ENCODE data around the gene SLC35B1. TPM values are rescaled to one million over a fixed set of nuclear protein-coding genes. Genes with fewer than 3 reads are reported as not detected.

Gene SLC35B1
- total RNA-seq, 2 experiments from 2014 or later = 51.2 to 51.4 TPM

DNA sequence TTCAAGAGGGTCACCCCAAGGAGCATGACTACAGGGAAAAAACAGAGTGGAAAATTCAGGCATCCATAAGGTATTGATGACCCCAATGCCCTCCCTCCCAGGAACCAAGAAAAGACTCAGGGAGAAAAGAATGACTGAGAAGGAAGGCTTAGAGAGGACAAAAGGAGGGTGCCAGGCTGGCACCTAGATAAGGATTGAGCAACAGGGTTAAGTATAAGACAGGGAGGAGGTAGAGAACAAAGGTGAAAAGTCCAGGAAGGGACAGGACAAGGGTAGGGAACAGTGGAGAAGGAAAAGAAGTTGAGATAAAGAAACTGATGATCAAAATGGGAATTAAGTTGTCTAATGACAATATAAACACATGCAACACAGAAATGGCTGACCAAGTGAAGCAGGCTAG lies 2.5 kb downstream of the SLC35B1 start:
- no peak for DNase-seq (ENCODE audit: low spot score)
- BruUV-seq (replicated peaks) = no TSS peak
- peaks cover 59% of the 10 kb centered on the region for H3K36me3 ChIP-seq (ENCODE audit: insufficient read depth, low read length)
- H3K4me2 ChIP-seq (ENCODE audit: low read length) = no peak overlapping the region
- H3K4me1 ChIP-seq (ENCODE audit: insufficient read depth, low read length, poor library complexity, severe bottlenecking) = peaks cover 19% of the 10 kb centered on the region
- no peaks in the 10 kb centered on the region for H4K20me1 ChIP-seq (ENCODE audit: insufficient read depth, low read length)
- no peaks in the 10 kb centered on the region for H3K9me3 ChIP-seq (ENCODE audit: low read length)
- H3K79me2 ChIP-seq (ENCODE audit: insufficient read depth, low read depth, low read length) = peaks cover 15% of the 10 kb centered on the region; the same call in 1 of the 2 replicates
- ChIA-PET POLR2A (interaction anchor here (0.6 kb wide), 1 partner anchor 168 kb away, joined by 6 read pairs; no protein-coding TSS in a partner anchor), CTCF (ENCODE audit: unreplicated experiment) (no interaction called here)
- intact Hi-C loops (cut with micrococcal nuclease; ENCODE audit: unreplicated experiment) = loop anchor here (5.0 to 10.0 kb wide), 3 partner anchors 147 to 292 kb away; partner anchors contain the start of genes DLX3 and PHB1
- no peak overlapping the region for H2AFZ ChIP-seq (ENCODE audit: low read length)
- H3K27ac ChIP-seq (ENCODE audit: low read depth, low read length, poor library complexity, severe bottlenecking) = no peak overlapping the region
- no peaks in the 10 kb centered on the region for H3K9me2 ChIP-seq (ENCODE audit: insufficient read depth, low read length)
- no peak overlapping the region for H3K4me3 ChIP-seq (ENCODE audit: low read depth, low read length, poor library complexity, severe bottlenecking)
- TF ChIP-seq CTCF (conservative IDR thresholded peaks at IDR 0.05; ENCODE audit: low read length) = no peak
- no peak for TF ChIP-seq EZH2phosphoT487 (IDR thresholded peaks at IDR 0.05; ENCODE audit: borderline replicate concordance, low read depth, low read length)

- peaks cover 56% of the 10 kb centered on the region for H3K36me3 ChIP-seq (ENCODE audit: insufficient read depth, low read length)
- TF ChIP-seq CTCF (conservative IDR thresholded peaks at IDR 0.05; ENCODE audit: low read length) (peak; percentile 76), EZH2phosphoT487 (IDR thresholded peaks at IDR 0.05; ENCODE audit: borderline replicate concordance, low read depth, low read length) (no peak)
- CTCF ChIA-PET (ENCODE audit: unreplicated experiment) = interaction anchor here (1.0 to 1.1 kb wide), 2 partner anchors 11 to 148 kb away, joined by 3 to 6 read pairs; no protein-coding TSS in a partner anchor
- BruUV-seq (replicated peaks) = no TSS peak
- H4K20me1 ChIP-seq (ENCODE audit: insufficient read depth, low read length) = no peaks in the 10 kb centered on the region
- peak; percentile 59 for DNase-seq (ENCODE audit: low spot score)
- POLR2A ChIA-PET = no interaction called here
- peaks cover 15% of the 10 kb centered on the region; the same call in 1 of the 2 replicates for H3K79me2 ChIP-seq (ENCODE audit: insufficient read depth, low read depth, low read length)
- H2AFZ ChIP-seq (ENCODE audit: low read length) = no peak overlapping the region
- peaks cover 18% of the 10 kb centered on the region for H3K4me1 ChIP-seq (ENCODE audit: insufficient read depth, low read length, poor library complexity, severe bottlenecking)
- H3K4me3 ChIP-seq (ENCODE audit: low read depth, low read length, poor library complexity, severe bottlenecking) = no peak overlapping the region
- H3K9me3 ChIP-seq (ENCODE audit: low read length) = no peaks in the 10 kb centered on the region
- H3K27ac ChIP-seq (ENCODE audit: low read depth, low read length, poor library complexity, severe bottlenecking) = no peak overlapping the region
- H3K4me2 ChIP-seq (ENCODE audit: low read length) = no peak overlapping the region
- intact Hi-C loops (cut with micrococcal nuclease; ENCODE audit: unreplicated experiment) = loop anchor here (10.0 kb wide), 1 partner anchor 289 kb away; the partner anchor contains the start of gene PHB1
- no peaks in the 10 kb centered on the region for H3K9me2 ChIP-seq (ENCODE audit: insufficient read depth, low read length)
These were observed 4.0 kb downstream of the SLC35B1 start for GRCh38 chr17:49703557-49704277.

- H3K4me1 ChIP-seq (ENCODE audit: insufficient read depth, low read length, poor library complexity, severe bottlenecking) = peaks cover 8% of the 10 kb centered on the region
- no peaks in the 10 kb centered on the region for H3K9me3 ChIP-seq (ENCODE audit: low read length)
- no peak overlapping the region for H3K4me2 ChIP-seq (ENCODE audit: low read length)
- intact Hi-C loops (cut with micrococcal nuclease; ENCODE audit: unreplicated experiment) = loop anchor here (10.0 kb wide), 1 partner anchor 286 kb away; the partner anchor contains the start of gene PHB1
- BruUV-seq (replicated peaks) = no TSS peak
- no peak overlapping the region for H2AFZ ChIP-seq (ENCODE audit: low read length)
- H4K20me1 ChIP-seq (ENCODE audit: insufficient read depth, low read length) = no peaks in the 10 kb centered on the region
- H3K36me3 ChIP-seq (ENCODE audit: insufficient read depth, low read length) = peaks cover 56% of the 10 kb centered on the region
- no peaks in the 10 kb centered on the region for H3K9me2 ChIP-seq (ENCODE audit: insufficient read depth, low read length)
- DNase-seq (ENCODE audit: low spot score) = no peak
- POLR2A ChIA-PET = interaction anchor here (0.6 to 0.7 kb wide), 2 partner anchors 76 to 101 kb away, joined by 3 to 4 read pairs; no protein-coding TSS in a partner anchor
- no peak overlapping the region for H3K4me3 ChIP-seq (ENCODE audit: low read depth, low read length, poor library complexity, severe bottlenecking)
- no peaks in the 10 kb centered on the region for H3K79me2 ChIP-seq (ENCODE audit: insufficient read depth, low read depth, low read length)
- no peak overlapping the region for H3K27ac ChIP-seq (ENCODE audit: low read depth, low read length, poor library complexity, severe bottlenecking)
- TF ChIP-seq CTCF (conservative IDR thresholded peaks at IDR 0.05; ENCODE audit: low read length) = no peak
- CTCF ChIA-PET (ENCODE audit: unreplicated experiment) = no interaction called here
These were observed 6.8 kb downstream of the SLC35B1 start for GRCh38 chr17:49700960-49701359.

All from OCI-LY7 (cell line).